IMR-90 (cell line): ENCODE measurements around the gene IRAK3. TPM values are rescaled to one million over a fixed set of nuclear protein-coding genes. Genes with fewer than 3 reads are reported as not detected.

Source experiments
- ATAC-seq: fragments of 200-7000 bp; cut with Tn5 transposase; 2 replicates; pipeline ENCODE4 v1.9.1; 2020; ENCODE audit warnings: low read depth, mild to moderate bottlenecking, moderate library complexity
- BruUV-seq: library from RNA; stranded (reverse); fragments of 400-500 nt; replicated peaks from 2 replicates; lab custom pipeline; 2021; lab: Mats Ljungman, UMichigan
- CTCF ChIA-PET: fragments of 300-600 bp; formaldehyde crosslinking; extraction: SDS; loops from one replicate; lab custom pipeline; 2021; ENCODE audit warnings: antibody characterized with exemption; lab: Yijun Ruan, JAX
- POLR2A ChIA-PET: fragments of 300-600 bp; sonication (Branson Sonifier 250); formaldehyde crosslinking; loops from one replicate; lab custom pipeline; 2022; ENCODE audit warnings: antibody characterized with exemption; ENCODE audit not compliant: unreplicated experiment; lab: Charles Lee
- DNase-seq: peaks from one replicate; pipeline ENCODE4 v3.0.0; 2013
- H2AFZ ChIP-seq: replicated peaks from 2 replicates; pipeline ENCODE3; 2013; ENCODE audit warnings: low read length, mild to moderate bottlenecking; ENCODE audit not compliant: poor library complexity
- H2AK5ac ChIP-seq: 2 replicates; pipeline ENCODE4 v1.6.1; 2013; ENCODE audit warnings: low read depth, low read length, inconsistent platforms
- H2AK9ac ChIP-seq: replicated peaks from 2 replicates; pipeline ENCODE3; 2013; ENCODE audit warnings: mild to moderate bottlenecking, low read depth, low read length, moderate library complexity; ENCODE audit not compliant: poor library complexity
- H2BK120ac ChIP-seq: 2 replicates; pipeline ENCODE4 v1.6.1; 2013; ENCODE audit warnings: low read depth, low read length, inconsistent platforms
- H2BK15ac ChIP-seq: 3 replicates; pipeline ENCODE4 v1.6.1; 2013; ENCODE audit warnings: low read depth, low read length, inconsistent platforms
- H2BK20ac ChIP-seq: 2 replicates; pipeline ENCODE4 v1.6.1; 2013; ENCODE audit warnings: low read depth, mild to moderate bottlenecking, inconsistent platforms, low read length, moderate library complexity
- H2BK5ac ChIP-seq: 2 replicates; pipeline ENCODE4 v1.6.1; 2013; ENCODE audit warnings: mild to moderate bottlenecking, low read depth, low read length, inconsistent platforms; ENCODE audit not compliant: poor library complexity, severe bottlenecking
- H3K14ac ChIP-seq: replicated peaks from 2 replicates; pipeline ENCODE4 v1.6.1; 2013; ENCODE audit warnings: low read depth, low read length, inconsistent platforms
- H3K18ac ChIP-seq: 2 replicates; pipeline ENCODE4 v1.6.1; 2013; ENCODE audit warnings: low read depth, low read length, control low read depth
- H3K23ac ChIP-seq: 2 replicates; pipeline ENCODE4 v1.6.1; 2013; ENCODE audit warnings: low read depth, low read length, inconsistent platforms
- H3K27ac ChIP-seq: 2 replicates; pipeline ENCODE4 v1.5.1; 2013; ENCODE audit warnings: mild to moderate bottlenecking, control low read depth, low read length; ENCODE audit not compliant: insufficient read depth
- H3K27me3 ChIP-seq: 2 replicates; pipeline ENCODE4 v1.6.1; 2013; ENCODE audit warnings: low read length; ENCODE audit not compliant: control insufficient read depth, insufficient read depth
- H3K36me3 ChIP-seq: 2 replicates; pipeline ENCODE4 v1.6.1; 2013; ENCODE audit warnings: low read length, mixed read lengths; ENCODE audit not compliant: control insufficient read depth, insufficient read depth
- H3K4ac ChIP-seq: 2 replicates; pipeline ENCODE4 v1.6.1; 2013; ENCODE audit warnings: low read depth, low read length, inconsistent platforms
- H3K4me1 ChIP-seq: 2 replicates; pipeline ENCODE4 v1.6.1; 2013; ENCODE audit warnings: low read length, mixed read lengths; ENCODE audit not compliant: control insufficient read depth, insufficient read depth
- H3K4me2 ChIP-seq: 2 replicates; pipeline ENCODE4 v1.6.1; 2013; ENCODE audit warnings: low read depth, mild to moderate bottlenecking, control low read depth, low read length, moderate library complexity
- H3K4me3 ChIP-seq: 2 replicates; pipeline ENCODE4 v1.5.1; 2013; ENCODE audit warnings: low read depth, mild to moderate bottlenecking, control low read depth, low read length, moderate library complexity; ENCODE audit not compliant: insufficient read depth
- H3K56ac ChIP-seq: 2 replicates; pipeline ENCODE4 v1.6.1; 2013; ENCODE audit warnings: low read length, inconsistent platforms; ENCODE audit not compliant: insufficient read depth; ENCODE audit errors: extremely low read depth
- H3K79me1 ChIP-seq, 2 experiments: 2 replicates each; pipeline ENCODE4 v1.6.1; 2013; ENCODE audit warnings: low read length in 2 of 2, inconsistent platforms in 1 of 2, low read depth in 1 of 2
- H3K9ac ChIP-seq: 2 replicates; pipeline ENCODE4 v1.6.1; 2013; ENCODE audit warnings: low read depth, low read length, control low read depth
- H3K9me1 ChIP-seq: 2 replicates; pipeline ENCODE4 v1.6.1; 2013; ENCODE audit warnings: low read length, inconsistent platforms; ENCODE audit not compliant: insufficient read depth
- H3K9me3 ChIP-seq: 2 replicates; pipeline ENCODE4 v1.6.1; 2013; ENCODE audit warnings: low read length; ENCODE audit not compliant: control insufficient read depth, insufficient read depth
- H4K20me1 ChIP-seq: 2 replicates; pipeline ENCODE4 v1.6.1; 2013; ENCODE audit warnings: low read length, inconsistent platforms; ENCODE audit not compliant: insufficient read depth
- H4K5ac ChIP-seq: 2 replicates; pipeline ENCODE4 v1.6.1; 2013; ENCODE audit warnings: mild to moderate bottlenecking, low read depth, low read length, control low read depth
- H4K8ac ChIP-seq, 2 experiments: 2 replicates each; pipeline ENCODE4 v1.6.1; 2013; ENCODE audit warnings: low read depth in 2 of 2, low read length in 2 of 2, control low read depth in 1 of 2, inconsistent platforms in 1 of 2
- H4K91ac ChIP-seq: 2 replicates; pipeline ENCODE4 v1.6.1; 2013; ENCODE audit warnings: low read depth, low read length, inconsistent platforms; ENCODE audit not compliant: insufficient read depth
- BHLHE40 ChIP-seq: fragments of 150-350 bp; IDR thresholded peaks from 2 replicates; pipeline ENCODE4 v1.6.1; 2016; ENCODE audit warnings: mild to moderate bottlenecking, low read depth, low read length
- CEBPB ChIP-seq: IDR thresholded peaks from 2 replicates; pipeline ENCODE4 v1.6.1; 2012; ENCODE audit warnings: low read depth, low read length, improper control_type of control experiment
- CHD1 ChIP-seq: IDR thresholded peaks from 2 replicates; pipeline ENCODE4 v1.6.1; 2012; ENCODE audit warnings: low read depth, low read length, improper control_type of control experiment
- CTCF ChIP-seq: conservative IDR thresholded peaks from 2 replicates; pipeline ENCODE4 v1.5.1; 2012; ENCODE audit warnings: mild to moderate bottlenecking, low read depth, low read length, improper control_type of control experiment
- ELK1 ChIP-seq: fragments of 150-350 bp; IDR thresholded peaks from 2 replicates; pipeline ENCODE4 v1.6.1; 2016; ENCODE audit warnings: low read depth, mild to moderate bottlenecking, low read length, moderate library complexity, borderline replicate concordance
- FOS ChIP-seq: fragments of 150-350 bp; IDR thresholded peaks from 2 replicates; pipeline ENCODE4 v1.6.1; 2016; ENCODE audit warnings: low read depth, low read length
- MAFK ChIP-seq: IDR thresholded peaks from 2 replicates; pipeline ENCODE4 v1.6.1; 2012; ENCODE audit warnings: low read depth, low read length, improper control_type of control experiment
- MAZ ChIP-seq: IDR thresholded peaks from 2 replicates; pipeline ENCODE4 v1.6.1; 2012; ENCODE audit warnings: low read depth, mild to moderate bottlenecking, low read length, improper control_type of control experiment, moderate library complexity, borderline replicate concordance
- MXI1 ChIP-seq: IDR thresholded peaks from 2 replicates; pipeline ENCODE4 v1.6.1; 2012; ENCODE audit warnings: low read depth, mild to moderate bottlenecking, low read length, moderate library complexity, borderline replicate concordance
- NFE2L2 ChIP-seq: fragments of 150-350 bp; IDR thresholded peaks from 2 replicates; pipeline ENCODE4 v1.6.1; 2016; ENCODE audit warnings: low read depth, mild to moderate bottlenecking, low read length
- POLR2A ChIP-seq: IDR thresholded peaks from 2 replicates; pipeline ENCODE4 v1.6.1; 2012; ENCODE audit warnings: mild to moderate bottlenecking, low read depth, low read length
- RAD21 ChIP-seq: IDR thresholded peaks from 2 replicates; pipeline ENCODE4 v1.6.1; 2012; ENCODE audit warnings: low read length, improper control_type of control experiment
- RCOR1 ChIP-seq: IDR thresholded peaks from 2 replicates; pipeline ENCODE4 v1.6.1; 2012; ENCODE audit warnings: mild to moderate bottlenecking, low read length, improper control_type of control experiment; ENCODE audit not compliant: insufficient replicate concordance
- RFX5 ChIP-seq: IDR thresholded peaks from 2 replicates; pipeline ENCODE4 v1.8.0; 2012; ENCODE audit warnings: low read depth, mild to moderate bottlenecking, low read length, moderate library complexity
- SMC3 ChIP-seq: fragments of 150-350 bp; IDR thresholded peaks from 2 replicates; pipeline ENCODE4 v1.6.1; 2016; ENCODE audit warnings: low read depth, mild to moderate bottlenecking, antibody characterized with exemption, low read length, moderate library complexity
- WGBS, 2 experiments: methylation state at CpG; one replicate each; pipeline versions ENCODE4 v1.1.5 to v1.1.7; 2013; ENCODE audit warnings: missing lambda C conversion rate in 2 of 2; ENCODE audit not compliant: insufficient read length in 1 of 2; ENCODE audit errors: extremely low coverage in 2 of 2; 5-methylcytosine and 5-hydroxymethylcytosine counted together
- dilution Hi-C: fragments of 300-500 bp; cut with HindIII; formaldehyde crosslinking; loops from one replicate; pipeline ENCODE4 v1.14.3; 2018; ENCODE audit warnings: low sequenced_read_pairs; ENCODE audit not compliant: unreplicated experiment
- in situ Hi-C: fragments of 300-500 bp; cut with MboI; formaldehyde crosslinking; loops from 3 replicates; pipeline ENCODE4 v1.14.3; 2019; ENCODE audit warnings: low sequenced_read_pairs, inconsistent platforms, mixed read lengths
- intact Hi-C: fragments of 100-400 bp; cut with micrococcal nuclease; formaldehyde crosslinking; loops from 2 replicates; pipeline ENCODE4 v1.10.0; 2022
- polyA plus RNA-seq, 3 experiments: library from polyadenylated mRNA; depleted of rRNA; stranded (reverse); fragments of >200 nt; gene quantifications; 2 replicates each; pipeline ENCODE4 v1.2.3, GENCODE V29; 2012; ENCODE audit warnings: low replicate concordance in 1 of 3
- total RNA-seq: library from RNA; depleted of rRNA; stranded (reverse); fragments of >200 nt; gene quantifications from 2 replicates; pipeline ENCODE4 v1.2.3, GENCODE V29; 2012
- TF ChIP-seq, protein P1 (sequence below): fragments of 150-350 bp; IDR thresholded peaks from 2 replicates; pipeline ENCODE4 v1.6.1; 2017; ENCODE audit warnings: mild to moderate bottlenecking, antibody characterized with exemption, low read length, low read depth

IRAK3 gene
- total and polyA plus RNA-seq, 2 of the 4 experiments (the other 2 are of a cell fraction) = 0.53 to 0.72 TPM

DNA sequence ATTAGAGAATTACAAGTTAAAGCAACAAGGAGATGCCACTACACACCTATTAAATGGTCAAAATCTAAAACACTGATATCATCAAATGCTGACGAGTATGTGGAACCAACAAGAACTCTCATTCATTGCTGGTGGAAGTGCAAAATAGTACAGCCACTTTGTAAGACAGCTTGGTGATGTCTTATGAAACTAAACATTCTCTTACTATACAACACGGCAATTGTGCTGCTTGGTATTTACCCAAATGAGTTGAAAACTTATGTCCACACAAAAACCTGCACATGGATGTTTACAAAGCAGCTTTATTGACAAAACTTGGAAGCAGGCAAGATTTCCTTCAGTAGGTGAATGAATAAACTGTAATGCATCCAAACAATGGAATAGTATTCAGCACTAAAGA is 22.5 kb upstream of the IRAK3 start:
- BruUV-seq = no TSS peak
- WGBS, 2 experiments = no CpG with 5 or more reads among the region's 2 CpGs
- H3K27ac ChIP-seq = no peak overlapping the region

More for the DNA sequence above, 22.5 kb upstream of the IRAK3 start:
- Histone ChIP-seq H3K18ac (no peak overlapping the region), H3K4ac (no peak overlapping the region), H2BK5ac (no peak overlapping the region), H3K9me3 (peaks cover 2% of the 10 kb centered on the region; the same call in 1 of the 2 replicates), H2AK9ac (no peak overlapping the region), H2BK20ac (no peak overlapping the region), H3K23ac (no peak overlapping the region), H3K4me1 (peaks cover 2% of the 10 kb centered on the region; the same call in 1 of the 2 replicates), H3K9me1 (no peaks in the 10 kb centered on the region), H4K20me1 (peaks cover 3% of the 10 kb centered on the region; the same call in 1 of the 2 replicates), H4K91ac (no peak overlapping the region), H3K4me2 (no peak overlapping the region), H4K5ac (no peak overlapping the region), H3K9ac (no peak overlapping the region), H3K4me3 (no peak overlapping the region), H2BK120ac (no peak overlapping the region), H2AFZ (no peak overlapping the region), H2AK5ac (no peak overlapping the region), H3K56ac (no peak overlapping the region), H3K79me1 (peaks cover 34 to 46% of the 10 kb centered on the region in 2 experiments), H3K27me3 (no peaks in the 10 kb centered on the region), H3K14ac (no peak overlapping the region), H3K36me3 (no peaks in the 10 kb centered on the region; the same call in 1 of the 2 replicates), H2BK15ac (no peak overlapping the region), H4K8ac (no peak overlapping the region)
- intact Hi-C loops = no loop called here
- no peak for DNase-seq
- CTCF ChIA-PET = no interaction called here
- POLR2A ChIA-PET = no interaction called here
- no peak for ATAC-seq
- in situ Hi-C loops = loop anchor here (25.0 kb wide), 1 partner anchor 246 kb away; no protein-coding TSS in a partner anchor
- TF ChIP-seq RFX5 = no peak
- TF ChIP-seq BHLHE40 = no peak
- TF ChIP-seq RAD21 = no peak
- no peak for TF ChIP-seq SMC3
- no peak for TF ChIP-seq MXI1
- TF ChIP-seq NFE2L2 = no peak
- no peak for TF ChIP-seq MAFK
- no peak for TF ChIP-seq RCOR1
- no peak for TF ChIP-seq CHD1
- TF ChIP-seq CTCF = no peak
- no peak for TF ChIP-seq POLR2A
- TF ChIP-seq CEBPB = no peak
- TF ChIP-seq, protein P1, sequence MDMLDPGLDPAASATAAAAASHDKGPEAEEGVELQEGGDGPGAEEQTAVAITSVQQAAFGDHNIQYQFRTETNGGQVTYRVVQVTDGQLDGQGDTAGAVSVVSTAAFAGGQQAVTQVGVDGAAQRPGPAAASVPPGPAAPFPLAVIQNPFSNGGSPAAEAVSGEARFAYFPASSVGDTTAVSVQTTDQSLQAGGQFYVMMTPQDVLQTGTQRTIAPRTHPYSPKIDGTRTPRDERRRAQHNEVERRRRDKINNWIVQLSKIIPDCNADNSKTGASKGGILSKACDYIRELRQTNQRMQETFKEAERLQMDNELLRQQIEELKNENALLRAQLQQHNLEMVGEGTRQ = no peak
- TF ChIP-seq ELK1 = no peak
- no peak for TF ChIP-seq FOS
- no peak for TF ChIP-seq MAZ
- dilution Hi-C loops = no loop called here
